HG02798 (cell line): ENCODE data around the gene FBXO46.
"Not testable (repeated sequence)": the region's sequence is repeated elsewhere in the genome, so short reads cannot be mapped to it uniquely, and the experiment has no call there.

Experiments used
- ATAC-seq: cut with Tn5 transposase; IDR thresholded peaks from one replicate; pipeline ENCODE4 v1.9.1; 2021; ENCODE audit warnings: mild to moderate bottlenecking; ENCODE audit not compliant: unreplicated experiment, poor library complexity

The FBXO46 gene

GRCh38 chr19:45733160-45733810 is 2.6 kb upstream of the FBXO46 start, which contains the start of gene MEIOSIN:
MEIOSIN (plus strand) TSS chr19:45733439; CDS start chr19:45735377, 1,938 bp downstream.
- ATAC-seq: no peak

- ATAC-seq: no peak
Measured at GRCh38 chr19:45729800-45730290, 851 bp downstream of the FBXO46 start.

GRCh38 chr19:45728683-45729082 is 2.0 kb downstream of the FBXO46 start:
- not testable (repeated sequence) for ATAC-seq

GRCh38 chr19:45720065-45720464 is 10.6 kb downstream of the FBXO46 start:
- ATAC-seq: not testable (repeated sequence)

GRCh38 chr19:45717983-45718650 is 12.6 kb downstream of the FBXO46 start:
- no peak for ATAC-seq

- peak; percentile 95 for ATAC-seq
Measured at GRCh38 chr19:45717131-45717982, 13.3 kb downstream of the FBXO46 start.

GRCh38 chr19:45716359-45717130 is 14.2 kb downstream of the FBXO46 start:
- no peak for ATAC-seq

- no peak for ATAC-seq
Measured at GRCh38 chr19:45715139-45715538, 15.6 kb downstream of the FBXO46 start.

GRCh38 chr19:45713141-45713540 is 17.6 kb downstream of the FBXO46 start:
- no peak for ATAC-seq

- ATAC-seq: no peak
Measured at GRCh38 chr19:45712699-45713067, 18.0 kb downstream of the FBXO46 start.

- ATAC-seq: no peak
Measured at GRCh38 chr19:45711851-45712698, 18.6 kb downstream of the FBXO46 start.

- no peak for ATAC-seq
Measured at GRCh38 chr19:45710356-45711130, 20.2 kb downstream of the FBXO46 start.

- ATAC-seq: no peak
Measured at GRCh38 chr19:45705710-45706415, 24.8 kb downstream of the FBXO46 start.

GRCh38 chr19:45705115-45705514 is 25.6 kb downstream of the FBXO46 start:
- no peak for ATAC-seq

- no peak for ATAC-seq
Measured at GRCh38 chr19:45701676-45702075, 29.0 kb downstream of the FBXO46 start.

GRCh38 chr19:45693106-45693788 is 37.4 kb downstream of the FBXO46 start:
- no peak for ATAC-seq
